Body of pancreas (tissue), 4 donors: ENCODE results near the gene RCE1.

ENCODE experiments used
- POLR2A ChIP-seq, 3 donors: fragments of 450-650 bp; IDR thresholded peaks; one replicate each; pipeline ENCODE4 v1.6.1; 2016; ENCODE audit warnings: antibody characterized with exemption in 3 of 3, mild to moderate bottlenecking in 2 of 3
- TF ChIP-seq, protein P1 (sequence below), 7 experiments: fragments of 450-650 bp in 4 of 7; fragments of 200-600 bp in 3 of 7; sonication (generic) in 3 of 7; IDR thresholded peaks; one replicate each; pipeline ENCODE4 v1.5.1; 2016 to 2019; ENCODE audit warnings: antibody characterized with exemption in 7 of 7

DNA sequence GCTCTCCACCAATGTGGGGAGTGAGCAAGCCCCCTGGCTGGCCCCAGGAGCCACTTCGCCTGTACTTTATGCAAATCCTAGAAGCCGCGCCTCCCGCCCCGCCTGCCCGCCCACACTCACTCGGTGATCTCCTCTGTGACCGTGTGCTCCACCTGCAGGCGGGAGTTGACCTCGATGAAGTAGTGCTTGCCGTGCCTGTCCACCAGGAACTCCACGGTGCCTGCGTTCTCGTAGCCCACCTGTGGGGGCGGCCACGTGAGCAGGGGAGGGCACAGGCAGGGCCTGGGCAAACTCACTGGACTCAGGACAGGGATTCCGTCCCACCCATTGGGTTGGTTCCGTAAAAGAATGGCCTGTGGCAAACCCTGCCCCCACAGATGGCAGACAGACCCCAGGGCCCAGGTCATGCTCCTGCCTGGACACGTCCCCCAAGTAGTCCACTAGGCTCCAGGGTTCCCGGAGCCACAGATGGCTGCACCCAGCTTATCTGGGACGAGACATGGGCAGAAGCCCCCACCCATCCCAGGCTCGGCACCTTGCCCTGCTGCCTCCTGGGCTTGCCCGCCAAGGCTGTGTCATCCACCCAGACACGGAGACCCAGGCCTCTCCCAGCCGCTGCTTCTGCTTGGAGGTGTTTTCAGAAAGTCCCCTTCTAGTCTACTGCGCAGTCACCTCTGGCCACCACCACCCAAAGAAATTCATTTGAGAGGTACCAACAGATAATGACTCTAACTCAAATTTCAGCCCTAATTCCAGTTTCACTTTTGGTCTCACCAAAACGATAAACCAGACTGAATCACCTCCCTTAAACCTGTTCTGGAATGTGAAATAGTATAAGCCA, 25.7 kb downstream of the RCE1 start:
- TF ChIP-seq, protein P1, sequence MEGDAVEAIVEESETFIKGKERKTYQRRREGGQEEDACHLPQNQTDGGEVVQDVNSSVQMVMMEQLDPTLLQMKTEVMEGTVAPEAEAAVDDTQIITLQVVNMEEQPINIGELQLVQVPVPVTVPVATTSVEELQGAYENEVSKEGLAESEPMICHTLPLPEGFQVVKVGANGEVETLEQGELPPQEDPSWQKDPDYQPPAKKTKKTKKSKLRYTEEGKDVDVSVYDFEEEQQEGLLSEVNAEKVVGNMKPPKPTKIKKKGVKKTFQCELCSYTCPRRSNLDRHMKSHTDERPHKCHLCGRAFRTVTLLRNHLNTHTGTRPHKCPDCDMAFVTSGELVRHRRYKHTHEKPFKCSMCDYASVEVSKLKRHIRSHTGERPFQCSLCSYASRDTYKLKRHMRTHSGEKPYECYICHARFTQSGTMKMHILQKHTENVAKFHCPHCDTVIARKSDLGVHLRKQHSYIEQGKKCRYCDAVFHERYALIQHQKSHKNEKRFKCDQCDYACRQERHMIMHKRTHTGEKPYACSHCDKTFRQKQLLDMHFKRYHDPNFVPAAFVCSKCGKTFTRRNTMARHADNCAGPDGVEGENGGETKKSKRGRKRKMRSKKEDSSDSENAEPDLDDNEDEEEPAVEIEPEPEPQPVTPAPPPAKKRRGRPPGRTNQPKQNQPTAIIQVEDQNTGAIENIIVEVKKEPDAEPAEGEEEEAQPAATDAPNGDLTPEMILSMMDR (IDR thresholded peaks at IDR 0.05) = peak; percentile 24 to 78 (median 58)
- TF ChIP-seq POLR2A (IDR thresholded peaks at IDR 0.05) = no peak
